Measurements from ENCODE around the gene TBC1D3G. TPM values are rescaled to one million over a fixed set of nuclear protein-coding genes. Genes with fewer than 3 reads are reported as not detected.

The TBC1D3G gene
- total RNA-seq, 1 experiment from 2014 or later = not detected

Small RNA genes within 50 kb of the gene (small RNA-seq; reads per million reads assigned to genes)
- gene RF00019 = not detected

Other genes starting within 250 kb of the TBC1D3G start
- gene CCL3, start 233.7 kb upstream of the TBC1D3G start, total RNA-seq (2014; rRNA removed; shearing (Covaris generic); ENCODE audit: low replicate concordance) = 2.1 TPM in 1 of 2 replicates, not detected in the other
- 6.9 and 7.6 TPM in 2 replicates for gene CCL4, start 220.1 kb upstream of the TBC1D3G start, total RNA-seq (2014; rRNA removed; shearing (Covaris generic); ENCODE audit: low replicate concordance)
- gene TBC1D3B, start 147.2 kb upstream of the TBC1D3G start, total RNA-seq (2014; rRNA removed; shearing (Covaris generic); ENCODE audit: low replicate concordance) = 0.63 and 3.6 TPM in 2 replicates
- 1.9 and 6.4 TPM in 2 replicates for gene CCL3L1, start 127.1 kb upstream of the TBC1D3G start, total RNA-seq (2014; rRNA removed; shearing (Covaris generic); ENCODE audit: low replicate concordance)
- 14.9 and 26.9 TPM in 2 replicates for gene CCL4L2, start 112.8 kb upstream of the TBC1D3G start, total RNA-seq (2014; rRNA removed; shearing (Covaris generic); ENCODE audit: low replicate concordance)
- not detected in 2 replicates for gene TBC1D3I, start 59.3 kb upstream of the TBC1D3G start, total RNA-seq (2014; rRNA removed; shearing (Covaris generic); ENCODE audit: low replicate concordance)
- not detected in 2 replicates for gene TBC1D3H, start 64.6 kb downstream of the TBC1D3G start, total RNA-seq (2014; rRNA removed; shearing (Covaris generic); ENCODE audit: low replicate concordance)
- 34.0 and 72.1 TPM in 2 replicates for gene ZNHIT3, start 162.8 kb downstream of the TBC1D3G start, total RNA-seq (2014; rRNA removed; shearing (Covaris generic); ENCODE audit: low replicate concordance)
- gene MYO19, start 211.0 kb downstream of the TBC1D3G start, total RNA-seq (2014; rRNA removed; shearing (Covaris generic); ENCODE audit: low replicate concordance) = 50.6 and 58.9 TPM in 2 replicates
- gene PIGW, start 211.1 kb downstream of the TBC1D3G start, total RNA-seq (2014; rRNA removed; shearing (Covaris generic); ENCODE audit: low replicate concordance) = 3.9 and 6.7 TPM in 2 replicates
- 41.7 and 49.5 TPM in 2 replicates for gene GGNBP2, start 221.0 kb downstream of the TBC1D3G start, total RNA-seq (2014; rRNA removed; shearing (Covaris generic); ENCODE audit: low replicate concordance)